ENCODE data around the gene TRPV6. TPM values are rescaled to one million over a fixed set of nuclear protein-coding genes. Genes with fewer than 3 reads are reported as not detected.

The TRPV6 gene
- total and polyA plus RNA-seq, 2 of the 4 experiments (the other 2 are of a cell fraction), result 0.03 TPM; not detected in 1

DNA sequence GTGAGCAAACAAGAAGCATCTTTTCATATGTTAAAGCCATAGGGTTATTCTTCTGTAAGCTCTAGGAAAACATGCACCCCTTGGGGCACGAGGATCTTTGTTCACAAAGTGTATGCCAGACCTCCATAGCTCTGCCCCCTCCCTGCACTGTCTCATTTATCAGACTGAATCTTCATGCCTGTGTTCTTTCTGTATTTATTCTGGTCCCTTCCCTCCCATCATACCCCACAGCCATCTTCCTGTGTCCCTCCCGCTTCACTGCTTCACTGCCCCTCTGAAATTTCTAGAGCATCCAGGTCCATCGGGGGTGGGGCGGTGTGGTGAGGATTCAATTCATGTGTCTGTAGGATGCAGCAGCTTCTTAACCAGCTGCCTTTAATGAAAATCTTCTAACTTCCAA lies 23.2 kb downstream of the TRPV6 start:
- H3K4me1 ChIP-seq (ENCODE audit: control insufficient read depth, insufficient read depth, low read length), result no peaks in the 10 kb centered on the region
- no peaks in the 10 kb centered on the region for H3K79me1 ChIP-seq (ENCODE audit: low read depth in 1 of 2, low read length in 2 of 2)
- TF ChIP-seq MAFK (IDR thresholded peaks at IDR 0.05; ENCODE audit: low read depth, low read length) (no peak), CEBPB (IDR thresholded peaks at IDR 0.05; ENCODE audit: low read depth, low read length) (no peak), RFX5 (IDR thresholded peaks at IDR 0.05; ENCODE audit: low read depth, low read length) (no peak), RAD21 (IDR thresholded peaks at IDR 0.05; ENCODE audit: low read length) (no peak), FOS (IDR thresholded peaks at IDR 0.05; ENCODE audit: low read depth, low read length) (no peak), NFE2L2 (IDR thresholded peaks at IDR 0.05; ENCODE audit: low read depth, low read length) (no peak), MXI1 (IDR thresholded peaks at IDR 0.05; ENCODE audit: borderline replicate concordance, low read depth, low read length) (no peak), SMC3 (IDR thresholded peaks at IDR 0.05; ENCODE audit: low read depth, low read length) (no peak), CHD1 (IDR thresholded peaks at IDR 0.05; ENCODE audit: low read depth, low read length) (no peak), BHLHE40 (IDR thresholded peaks at IDR 0.05; ENCODE audit: low read depth, low read length) (no peak), POLR2A (IDR thresholded peaks at IDR 0.05; ENCODE audit: low read depth, low read length) (no peak), RCOR1 (IDR thresholded peaks at IDR 0.05; ENCODE audit: insufficient replicate concordance, low read length) (no peak), MAZ (IDR thresholded peaks at IDR 0.05; ENCODE audit: borderline replicate concordance, low read depth, low read length) (no peak)
- TF ChIP-seq, protein P1, sequence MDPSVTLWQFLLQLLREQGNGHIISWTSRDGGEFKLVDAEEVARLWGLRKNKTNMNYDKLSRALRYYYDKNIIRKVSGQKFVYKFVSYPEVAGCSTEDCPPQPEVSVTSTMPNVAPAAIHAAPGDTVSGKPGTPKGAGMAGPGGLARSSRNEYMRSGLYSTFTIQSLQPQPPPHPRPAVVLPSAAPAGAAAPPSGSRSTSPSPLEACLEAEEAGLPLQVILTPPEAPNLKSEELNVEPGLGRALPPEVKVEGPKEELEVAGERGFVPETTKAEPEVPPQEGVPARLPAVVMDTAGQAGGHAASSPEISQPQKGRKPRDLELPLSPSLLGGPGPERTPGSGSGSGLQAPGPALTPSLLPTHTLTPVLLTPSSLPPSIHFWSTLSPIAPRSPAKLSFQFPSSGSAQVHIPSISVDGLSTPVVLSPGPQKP (IDR thresholded peaks at IDR 0.05; ENCODE audit: borderline replicate concordance, low read depth, low read length), result no peak
- TF ChIP-seq, protein P2, sequence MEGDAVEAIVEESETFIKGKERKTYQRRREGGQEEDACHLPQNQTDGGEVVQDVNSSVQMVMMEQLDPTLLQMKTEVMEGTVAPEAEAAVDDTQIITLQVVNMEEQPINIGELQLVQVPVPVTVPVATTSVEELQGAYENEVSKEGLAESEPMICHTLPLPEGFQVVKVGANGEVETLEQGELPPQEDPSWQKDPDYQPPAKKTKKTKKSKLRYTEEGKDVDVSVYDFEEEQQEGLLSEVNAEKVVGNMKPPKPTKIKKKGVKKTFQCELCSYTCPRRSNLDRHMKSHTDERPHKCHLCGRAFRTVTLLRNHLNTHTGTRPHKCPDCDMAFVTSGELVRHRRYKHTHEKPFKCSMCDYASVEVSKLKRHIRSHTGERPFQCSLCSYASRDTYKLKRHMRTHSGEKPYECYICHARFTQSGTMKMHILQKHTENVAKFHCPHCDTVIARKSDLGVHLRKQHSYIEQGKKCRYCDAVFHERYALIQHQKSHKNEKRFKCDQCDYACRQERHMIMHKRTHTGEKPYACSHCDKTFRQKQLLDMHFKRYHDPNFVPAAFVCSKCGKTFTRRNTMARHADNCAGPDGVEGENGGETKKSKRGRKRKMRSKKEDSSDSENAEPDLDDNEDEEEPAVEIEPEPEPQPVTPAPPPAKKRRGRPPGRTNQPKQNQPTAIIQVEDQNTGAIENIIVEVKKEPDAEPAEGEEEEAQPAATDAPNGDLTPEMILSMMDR (conservative IDR thresholded peaks at IDR 0.05; ENCODE audit: low read depth, low read length), result no peak
- H2BK5ac ChIP-seq (ENCODE audit: low read depth, low read length, poor library complexity, severe bottlenecking), result no peak overlapping the region
- H3K9me1 ChIP-seq (ENCODE audit: insufficient read depth, low read length), result no peaks in the 10 kb centered on the region
- in situ Hi-C loops (cut with MboI; ENCODE audit: low sequenced_read_pairs) (no loop called here), dilution Hi-C loops (cut with HindIII; ENCODE audit: low sequenced_read_pairs, unreplicated experiment) (no loop called here), intact Hi-C loops (cut with micrococcal nuclease) (no loop called here)
- H3K9me3 ChIP-seq (ENCODE audit: control insufficient read depth, insufficient read depth, low read length), result no peaks in the 10 kb centered on the region
- no peak overlapping the region for H3K18ac ChIP-seq (ENCODE audit: low read depth, low read length)
- H3K4me2 ChIP-seq (ENCODE audit: low read depth, low read length), result no peak overlapping the region
- H2BK20ac ChIP-seq (ENCODE audit: low read depth, low read length), result no peak overlapping the region
- no peaks in the 10 kb centered on the region for H4K20me1 ChIP-seq (ENCODE audit: insufficient read depth, low read length)
- H3K4me3 ChIP-seq (ENCODE audit: insufficient read depth, low read depth, low read length), result no peak overlapping the region
- no peak overlapping the region for H4K91ac ChIP-seq (ENCODE audit: insufficient read depth, low read depth, low read length)
- no peak overlapping the region for H2AK9ac ChIP-seq (replicated peaks; ENCODE audit: low read depth, low read length, poor library complexity)
- WGBS, 2 experiments (ENCODE audit: extremely low coverage in 2 of 2, insufficient read length in 1 of 2), result no CpG with 5 or more reads among the region's 4 CpGs
- no peak overlapping the region for H4K5ac ChIP-seq (ENCODE audit: low read depth, low read length)
- no peak overlapping the region for H3K4ac ChIP-seq (ENCODE audit: low read depth, low read length)
- ATAC-seq (ENCODE audit: low read depth) (no peak), DNase-seq (no peak)
- no peak overlapping the region for H3K27ac ChIP-seq (ENCODE audit: insufficient read depth, low read length)
- H3K27me3 ChIP-seq (ENCODE audit: control insufficient read depth, insufficient read depth, low read length), result peaks cover 1% of the 10 kb centered on the region; the same call in 1 of the 2 replicates
- no peak overlapping the region for H3K56ac ChIP-seq (ENCODE audit: extremely low read depth, insufficient read depth, low read length)
- no peak overlapping the region for H2BK15ac ChIP-seq (ENCODE audit: low read depth, low read length)
- H3K9ac ChIP-seq (ENCODE audit: low read depth, low read length), result no peak overlapping the region
- H2AFZ ChIP-seq (replicated peaks; ENCODE audit: low read length, poor library complexity), result no peak overlapping the region
- H4K8ac ChIP-seq (ENCODE audit: low read depth in 2 of 2, low read length in 2 of 2), result no peak overlapping the region
- CTCF ChIA-PET, result no interaction called here
- no peak overlapping the region for H2BK120ac ChIP-seq (ENCODE audit: low read depth, low read length)
- BruUV-seq (replicated peaks), result no TSS peak
- POLR2A ChIA-PET (ENCODE audit: unreplicated experiment), result no interaction called here
- no peak overlapping the region for H2AK5ac ChIP-seq (ENCODE audit: low read depth, low read length)
- no peak overlapping the region for H3K23ac ChIP-seq (ENCODE audit: low read depth, low read length)
- H3K36me3 ChIP-seq (ENCODE audit: control insufficient read depth, insufficient read depth, low read length), result no peaks in the 10 kb centered on the region
- no peak overlapping the region for H3K14ac ChIP-seq (replicated peaks; ENCODE audit: low read depth, low read length)
